Endothelial cell of umbilical vein (primary cell): ENCODE results near the gene SAMSN1.

Experiments
- EZH2 ChIP-seq: IDR thresholded peaks from 2 replicates; pipeline ENCODE4 v1.6.1; 2012; ENCODE audit warnings: borderline replicate concordance, low read depth, mild to moderate bottlenecking, moderate library complexity, low read length, inconsistent platforms; ENCODE audit not compliant: severe bottlenecking
- POLR2AphosphoS5 ChIP-seq: IDR thresholded peaks from 2 replicates; pipeline ENCODE4 v1.6.1; 2012; ENCODE audit warnings: low read depth, mild to moderate bottlenecking, control low read depth, low read length, moderate library complexity; ENCODE audit not compliant: insufficient read depth

DNA sequence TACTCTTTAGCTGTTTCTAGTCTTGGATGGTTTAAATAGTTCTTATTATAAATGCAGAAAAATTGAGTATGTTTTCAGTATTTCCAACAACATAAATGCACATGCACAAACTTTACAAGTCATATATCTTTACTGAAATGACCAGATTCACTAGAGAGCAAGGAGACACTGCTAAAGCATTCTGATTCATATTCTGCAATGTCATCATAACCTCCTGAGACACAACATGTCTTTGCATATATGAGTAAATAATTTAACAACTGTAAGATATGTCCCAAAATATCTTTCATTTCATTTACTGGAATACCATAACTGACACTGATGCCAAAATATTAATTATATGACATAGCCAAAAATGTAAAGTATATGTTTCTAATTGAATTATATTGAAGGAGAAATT is 16.8 kb upstream of the SAMSN1 start:
- no peak for TF ChIP-seq POLR2AphosphoS5
- TF ChIP-seq EZH2: no peak
